Astrocyte (in vitro differentiated cells and primary cell): ENCODE results near the gene ACP4. TPM values are rescaled to one million over a fixed set of nuclear protein-coding genes. Genes with fewer than 3 reads are reported as not detected.

ENCODE experiments used
- DNase-seq: peaks from one replicate; pipeline ENCODE4 v3.0.0-alpha.2; 2010; ENCODE audit warnings: low read depth
- FAIRE-seq: peaks from 2 replicates; lab custom pipeline; 2011; peaks lifted over from hg19 to GRCh38; lab: Jason Lieb, UNC
- H2AFZ ChIP-seq: 2 replicates; pipeline ENCODE4 v1.6.0; 2012; ENCODE audit warnings: low read depth, low read length, inconsistent platforms
- H3K27ac ChIP-seq: 2 replicates; pipeline ENCODE4 v1.5.1; 2011; ENCODE audit warnings: low read depth, low read length, inconsistent platforms
- H3K27me3 ChIP-seq: 2 replicates; pipeline ENCODE4 v1.6.0; 2011; ENCODE audit warnings: low read length, inconsistent platforms; ENCODE audit not compliant: insufficient read depth
- H3K36me3 ChIP-seq: 2 replicates; pipeline ENCODE4 v1.5.1; 2011; ENCODE audit warnings: low read length, inconsistent platforms; ENCODE audit not compliant: insufficient read depth
- H3K4me1 ChIP-seq: 2 replicates; pipeline ENCODE4 v1.5.1; 2011; ENCODE audit warnings: low read length, inconsistent platforms; ENCODE audit not compliant: insufficient read depth
- H3K4me2 ChIP-seq: 2 replicates; pipeline ENCODE4 v1.6.0; 2012; ENCODE audit warnings: low read length, inconsistent platforms
- H3K4me3 ChIP-seq: 2 replicates; pipeline ENCODE4 v1.5.1; 2011; ENCODE audit warnings: low read depth, mild to moderate bottlenecking, low read length, inconsistent platforms; ENCODE audit not compliant: insufficient read depth
- H3K79me2 ChIP-seq: 2 replicates; pipeline ENCODE4 v1.6.0; 2012; ENCODE audit warnings: mild to moderate bottlenecking, low read length, inconsistent platforms; ENCODE audit not compliant: insufficient read depth
- H3K9ac ChIP-seq: 2 replicates; pipeline ENCODE4 v1.6.0; 2012; ENCODE audit warnings: mild to moderate bottlenecking, low read length, inconsistent platforms
- H3K9me3 ChIP-seq: 2 replicates; pipeline ENCODE4 v1.5.1; 2012; ENCODE audit warnings: low read depth, mild to moderate bottlenecking, low read length, inconsistent platforms; ENCODE audit not compliant: insufficient read depth
- H4K20me1 ChIP-seq: 2 replicates; pipeline ENCODE4 v1.6.0; 2012; ENCODE audit warnings: low read length, inconsistent platforms; ENCODE audit not compliant: insufficient read depth
- H3K27ac Mint-ChIP-seq: one replicate; pipeline ENCODE4 v1.8.0; 2021; ENCODE audit warnings: mild to moderate bottlenecking, mixed read lengths; ENCODE audit not compliant: unreplicated experiment
- H3K27me3 Mint-ChIP-seq: one replicate; pipeline ENCODE4 v1.8.0; 2021; ENCODE audit warnings: low read depth, mixed read lengths; ENCODE audit not compliant: unreplicated experiment
- H3K36me3 Mint-ChIP-seq: one replicate; pipeline ENCODE4 v1.8.0; 2021; ENCODE audit warnings: low read depth, mixed read lengths; ENCODE audit not compliant: unreplicated experiment
- H3K4me1 Mint-ChIP-seq: one replicate; pipeline ENCODE4 v1.8.0; 2021; ENCODE audit warnings: low read depth, mixed read lengths; ENCODE audit not compliant: unreplicated experiment
- H3K4me3 Mint-ChIP-seq: one replicate; pipeline ENCODE4 v1.8.0; 2021; ENCODE audit warnings: mild to moderate bottlenecking, moderate library complexity, mixed read lengths; ENCODE audit not compliant: unreplicated experiment
- H3K9me3 Mint-ChIP-seq: one replicate; pipeline ENCODE4 v1.8.0; 2021; ENCODE audit warnings: mild to moderate bottlenecking, mixed read lengths; ENCODE audit not compliant: unreplicated experiment
- EZH2 ChIP-seq: IDR thresholded peaks from 2 replicates; pipeline ENCODE4 v1.6.1; 2012; ENCODE audit warnings: mild to moderate bottlenecking, low read length, inconsistent platforms; ENCODE audit not compliant: insufficient read depth
- total RNA-seq: library from RNA; stranded (reverse); gene quantifications from 2 replicates; pipeline ENCODE4 v1.2.1, GENCODE V29; 2021
- TF ChIP-seq, protein P1 (sequence below): IDR thresholded peaks from 2 replicates; pipeline ENCODE4 v1.5.1; 2011; ENCODE audit warnings: low read depth, mild to moderate bottlenecking, inconsistent platforms, low read length, moderate library complexity; ENCODE audit not compliant: insufficient read depth

ACP4 gene
- total RNA-seq, 1 donor from 2014 or later = not detected

DNA sequence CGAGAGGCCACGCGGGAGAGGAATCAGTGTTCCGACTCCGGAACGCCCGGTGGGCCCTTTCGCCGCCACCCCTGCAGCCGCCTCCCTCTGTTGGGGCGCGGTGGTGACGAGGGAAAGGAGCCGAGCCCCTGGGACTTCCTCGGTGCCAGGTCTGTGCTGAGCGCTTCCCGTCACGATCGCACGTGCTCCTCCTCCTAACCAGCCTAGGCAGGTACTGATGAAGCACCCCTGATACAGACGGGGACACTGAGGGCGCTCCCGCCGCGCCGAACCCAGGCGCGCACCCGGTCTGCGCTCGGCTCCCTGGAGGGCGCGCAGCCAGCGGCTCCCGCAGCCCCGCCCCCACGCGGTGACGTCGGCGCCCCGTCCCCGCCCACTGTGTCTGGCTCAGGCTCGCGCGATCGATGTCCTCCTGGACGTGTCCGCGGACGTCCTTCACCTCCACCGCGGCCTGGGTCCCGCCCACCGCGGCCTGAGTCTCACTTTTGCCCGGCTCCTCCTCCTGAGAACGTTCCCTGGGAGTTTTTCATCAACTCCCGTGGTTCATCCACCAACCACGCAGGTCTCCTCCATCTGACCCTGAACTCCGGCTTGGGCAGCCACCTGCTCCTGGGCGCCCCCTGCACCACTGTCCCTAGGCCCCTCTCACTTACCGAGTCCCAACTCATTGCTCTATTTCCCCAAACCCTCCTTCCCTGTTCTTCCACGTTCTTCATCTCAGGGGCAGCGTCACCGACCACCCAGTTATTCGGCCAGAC lies 45.7 kb downstream of the ACP4 start:
- Histone ChIP-seq H4K20me1 (no peaks in the 10 kb centered on the region), H3K4me1 (no peaks in the 10 kb centered on the region), H3K27ac (no peak overlapping the region), H3K27me3 (no peaks in the 10 kb centered on the region), H3K4me2 (peak overlapping the region; percentile 89), H3K9ac (peak overlapping the region; percentile 46), H3K9me3 (no peaks in the 10 kb centered on the region), H3K4me3 (peak overlapping the region; percentile 55), H3K36me3 (no peaks in the 10 kb centered on the region), H2AFZ (peak overlapping the region; percentile 96), H3K79me2 (no peaks in the 10 kb centered on the region)
- Mint-ChIP-seq H3K27ac (no peak overlapping the region), H3K4me3 (peak overlapping the region; percentile 84), H3K9me3 (peaks cover 3% of the 10 kb centered on the region), H3K36me3 (no peaks in the 10 kb centered on the region), H3K27me3 (peaks cover 49% of the 10 kb centered on the region), H3K4me1 (no peaks in the 10 kb centered on the region)
- FAIRE-seq = no peak
- DNase-seq = peak; percentile 19
- TF ChIP-seq, protein P1, sequence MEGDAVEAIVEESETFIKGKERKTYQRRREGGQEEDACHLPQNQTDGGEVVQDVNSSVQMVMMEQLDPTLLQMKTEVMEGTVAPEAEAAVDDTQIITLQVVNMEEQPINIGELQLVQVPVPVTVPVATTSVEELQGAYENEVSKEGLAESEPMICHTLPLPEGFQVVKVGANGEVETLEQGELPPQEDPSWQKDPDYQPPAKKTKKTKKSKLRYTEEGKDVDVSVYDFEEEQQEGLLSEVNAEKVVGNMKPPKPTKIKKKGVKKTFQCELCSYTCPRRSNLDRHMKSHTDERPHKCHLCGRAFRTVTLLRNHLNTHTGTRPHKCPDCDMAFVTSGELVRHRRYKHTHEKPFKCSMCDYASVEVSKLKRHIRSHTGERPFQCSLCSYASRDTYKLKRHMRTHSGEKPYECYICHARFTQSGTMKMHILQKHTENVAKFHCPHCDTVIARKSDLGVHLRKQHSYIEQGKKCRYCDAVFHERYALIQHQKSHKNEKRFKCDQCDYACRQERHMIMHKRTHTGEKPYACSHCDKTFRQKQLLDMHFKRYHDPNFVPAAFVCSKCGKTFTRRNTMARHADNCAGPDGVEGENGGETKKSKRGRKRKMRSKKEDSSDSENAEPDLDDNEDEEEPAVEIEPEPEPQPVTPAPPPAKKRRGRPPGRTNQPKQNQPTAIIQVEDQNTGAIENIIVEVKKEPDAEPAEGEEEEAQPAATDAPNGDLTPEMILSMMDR = no peak
- TF ChIP-seq EZH2 = no peak

DNA sequence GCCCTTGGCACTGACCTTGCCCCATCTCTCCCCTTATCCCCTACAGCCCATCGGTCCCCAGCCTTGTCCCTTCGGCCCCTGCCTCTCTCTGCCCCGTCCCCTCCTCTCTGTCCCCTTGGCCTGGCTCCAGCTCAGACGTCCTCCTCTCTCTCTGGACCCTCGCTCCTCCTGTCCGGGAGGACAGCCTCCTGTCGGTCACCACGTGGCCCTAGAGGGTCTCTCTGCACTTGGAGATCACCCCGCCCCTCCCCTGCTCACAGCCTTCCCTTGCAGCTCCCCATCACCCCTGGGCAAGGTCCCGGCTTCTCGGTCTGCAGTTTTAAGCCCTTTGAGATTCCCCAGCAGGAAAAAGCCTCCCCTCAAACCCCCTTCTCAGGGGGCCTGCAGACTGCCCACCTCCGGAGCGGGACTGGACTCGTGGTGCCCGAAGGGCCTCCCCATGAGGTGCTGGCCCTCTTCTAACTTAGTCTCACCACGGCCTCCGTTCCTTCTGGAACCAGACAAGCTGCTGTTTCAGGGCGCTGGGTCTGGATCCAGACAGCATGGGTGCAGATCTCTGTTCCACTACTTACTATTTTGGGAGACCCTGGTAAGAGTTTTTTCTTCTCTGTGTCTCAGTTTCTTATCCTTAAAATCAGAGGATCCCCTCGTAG lies 46.5 kb downstream of the ACP4 start:
- Histone ChIP-seq H2AFZ (peak overlapping the region; percentile 96), H3K9me3 (no peaks in the 10 kb centered on the region), H3K4me2 (peak overlapping the region; percentile 89), H3K36me3 (no peaks in the 10 kb centered on the region), H3K27me3 (no peaks in the 10 kb centered on the region), H3K9ac (no peak overlapping the region), H4K20me1 (no peaks in the 10 kb centered on the region), H3K79me2 (no peaks in the 10 kb centered on the region), H3K27ac (no peak overlapping the region), H3K4me1 (no peaks in the 10 kb centered on the region), H3K4me3 (no peak overlapping the region)
- no peaks in the 10 kb centered on the region for H3K36me3 Mint-ChIP-seq
- H3K4me3 Mint-ChIP-seq = peak overlapping the region; percentile 84
- peak overlapping the region; percentile 28 for H3K27ac Mint-ChIP-seq
- no peaks in the 10 kb centered on the region for H3K4me1 Mint-ChIP-seq
- H3K27me3 Mint-ChIP-seq = peaks cover 50% of the 10 kb centered on the region
- peaks cover 5% of the 10 kb centered on the region for H3K9me3 Mint-ChIP-seq
- TF ChIP-seq, protein P1 = no peak
- no peak for TF ChIP-seq EZH2
- FAIRE-seq (no peak), DNase-seq (no peak)
